H9 (cell line): ENCODE results near the gene PHACTR4. TPM values are rescaled to one million over a fixed set of nuclear protein-coding genes. Genes with fewer than 3 reads are reported as not detected.

ENCODE experiments used
- DNase-seq: peaks from one replicate; pipeline ENCODE4 v3.0.0-alpha.2; 2017
- H2AFZ ChIP-seq: one replicate; pipeline ENCODE4 v1.6.1; 2013; ENCODE audit warnings: mild to moderate bottlenecking, low read length, control low read depth, moderate library complexity
- H2AK5ac ChIP-seq: 2 replicates; pipeline ENCODE4 v1.6.1; 2013; ENCODE audit warnings: low read length, control low read depth, mixed read lengths; ENCODE audit not compliant: insufficient read length
- H2BK120ac ChIP-seq: one replicate; pipeline ENCODE4 v1.6.1; 2013; ENCODE audit warnings: low read depth, mild to moderate bottlenecking, low read length, control low read depth, inconsistent platforms; ENCODE audit not compliant: poor library complexity, severe bottlenecking
- H2BK12ac ChIP-seq: 2 replicates; pipeline ENCODE4 v1.6.1; 2013; ENCODE audit warnings: low read length, control low read depth, mixed read lengths, low read depth; ENCODE audit not compliant: insufficient read length
- H2BK15ac ChIP-seq: 2 replicates; pipeline ENCODE4 v1.6.1; 2013; ENCODE audit warnings: low read depth, low read length, control low read depth
- H2BK20ac ChIP-seq: one replicate; pipeline ENCODE4 v1.6.1; 2013; ENCODE audit warnings: low read depth, mild to moderate bottlenecking, low read length, control low read depth, inconsistent platforms; ENCODE audit not compliant: poor library complexity, severe bottlenecking
- H2BK5ac ChIP-seq: 2 replicates; pipeline ENCODE4 v1.6.1; 2013; ENCODE audit warnings: low read length, control low read depth, mixed read lengths; ENCODE audit not compliant: insufficient read length
- H3K14ac ChIP-seq: 2 replicates; pipeline ENCODE4 v1.6.1; 2013; ENCODE audit warnings: low read length, control low read depth; ENCODE audit not compliant: insufficient read depth
- H3K18ac ChIP-seq: 2 replicates; pipeline ENCODE4 v1.6.1; 2013; ENCODE audit warnings: low read depth, mild to moderate bottlenecking, mixed read lengths, low read length, control low read depth; ENCODE audit not compliant: insufficient read length
- H3K23ac ChIP-seq: 2 replicates; pipeline ENCODE4 v1.6.1; 2013; ENCODE audit warnings: low read length, control low read depth, mixed read lengths, low read depth; ENCODE audit not compliant: insufficient read length
- H3K23me2 ChIP-seq: 2 replicates; pipeline ENCODE4 v1.6.1; 2013; ENCODE audit warnings: low read depth, mild to moderate bottlenecking, mixed read lengths, low read length, control low read depth; ENCODE audit not compliant: insufficient read length, poor library complexity, severe bottlenecking
- H3K27ac ChIP-seq: 2 replicates; pipeline ENCODE4 v1.5.1; 2013; ENCODE audit warnings: low read length, control low read depth, mixed read lengths, low read depth; ENCODE audit not compliant: insufficient read length
- H3K27me3 ChIP-seq: 2 replicates; pipeline ENCODE4 v1.6.1; 2013; ENCODE audit warnings: low read length, control low read depth, inconsistent platforms; ENCODE audit not compliant: insufficient read depth
- H3K4ac ChIP-seq: 2 replicates; pipeline ENCODE4 v1.6.1; 2013; ENCODE audit warnings: low read depth, mild to moderate bottlenecking, control low read depth, inconsistent platforms, low read length, moderate library complexity
- H3K4me1 ChIP-seq: 2 replicates; pipeline ENCODE4 v1.6.1; 2013; ENCODE audit warnings: low read length, control low read depth, inconsistent platforms; ENCODE audit not compliant: insufficient read depth
- H3K4me2 ChIP-seq: 2 replicates; pipeline ENCODE4 v1.6.1; 2013; ENCODE audit warnings: low read length, control low read depth, mixed read lengths; ENCODE audit not compliant: insufficient read length, insufficient read depth
- H3K56ac ChIP-seq: 2 replicates; pipeline ENCODE4 v1.6.1; 2013; ENCODE audit warnings: low read depth, mild to moderate bottlenecking, mixed read lengths, low read length, control low read depth; ENCODE audit not compliant: insufficient read length
- H3K79me1 ChIP-seq: 2 replicates; pipeline ENCODE4 v1.6.1; 2013; ENCODE audit warnings: low read depth, mild to moderate bottlenecking, moderate library complexity, low read length, control low read depth, inconsistent platforms; ENCODE audit not compliant: insufficient read depth, poor library complexity, severe bottlenecking
- H3K79me2 ChIP-seq: 2 replicates; pipeline ENCODE4 v1.6.1; 2013; ENCODE audit warnings: low read length, control low read depth, inconsistent platforms; ENCODE audit not compliant: insufficient read depth
- H3K9ac ChIP-seq: 2 replicates; pipeline ENCODE4 v1.6.1; 2013; ENCODE audit warnings: low read length, control low read depth, mixed read lengths; ENCODE audit not compliant: insufficient read length; ENCODE audit errors: extremely low read depth
- H3K9me3 ChIP-seq: one replicate; pipeline ENCODE4 v1.6.1; 2013; ENCODE audit warnings: low read depth, low read length, inconsistent platforms; ENCODE audit not compliant: control insufficient read depth
- H3T11ph ChIP-seq: one replicate; pipeline ENCODE4 v1.6.1; 2013; ENCODE audit warnings: mild to moderate bottlenecking, low read length, control low read depth, inconsistent platforms
- H4K20me1 ChIP-seq: one replicate; pipeline ENCODE4 v1.6.1; 2013; ENCODE audit not compliant: control insufficient read depth, insufficient read length, insufficient read depth
- H4K5ac ChIP-seq: 2 replicates; pipeline ENCODE4 v1.6.1; 2013; ENCODE audit warnings: low read depth, mild to moderate bottlenecking, mixed read lengths, low read length, control low read depth; ENCODE audit not compliant: insufficient read length
- H4K8ac ChIP-seq: replicated peaks from 2 replicates; pipeline ENCODE4 v1.6.1; 2013; ENCODE audit warnings: low read length, control low read depth, mixed read lengths, low read depth; ENCODE audit not compliant: insufficient read length
- H4K91ac ChIP-seq: 2 replicates; pipeline ENCODE4 v1.6.1; 2013; ENCODE audit warnings: low read depth, mild to moderate bottlenecking, moderate library complexity, mixed read lengths, low read length, control low read depth; ENCODE audit not compliant: insufficient read length
- H3K27ac Mint-ChIP-seq, 3 experiments: 2 replicates in 2 of 3; 3 replicates in 1 of 3; pipeline ENCODE4 v1.8.0; 2020 to 2021; ENCODE audit warnings: mixed read lengths in 3 of 3, mild to moderate bottlenecking in 1 of 3, moderate library complexity in 1 of 3
- H3K27me3 Mint-ChIP-seq: 2 replicates; pipeline ENCODE4 v1.8.0; 2021; ENCODE audit warnings: low read depth, mild to moderate bottlenecking, moderate library complexity, mixed read lengths
- H3K36me3 Mint-ChIP-seq, 3 experiments: 2 replicates in 2 of 3; 3 replicates in 1 of 3; pipeline ENCODE4 v1.8.0; 2020 to 2021; ENCODE audit warnings: low read depth in 3 of 3, mixed read lengths in 3 of 3; ENCODE audit not compliant: insufficient read depth in 1 of 3
- H3K4me1 Mint-ChIP-seq, 2 experiments: 2 replicates each; pipeline ENCODE4 v1.8.0; 2020; ENCODE audit warnings: mixed read lengths in 2 of 2
- H3K4me3 Mint-ChIP-seq, 2 experiments: 2 replicates in 1 of 2; 3 replicates in 1 of 2; pipeline ENCODE4 v1.8.0; 2020 to 2021; ENCODE audit warnings: mild to moderate bottlenecking in 2 of 2, mixed read lengths in 2 of 2, moderate library complexity in 1 of 2
- H3K9me3 Mint-ChIP-seq, 2 experiments: 2 replicates in 1 of 2; 3 replicates in 1 of 2; pipeline ENCODE4 v1.8.0; 2020; ENCODE audit warnings: mild to moderate bottlenecking in 2 of 2, mixed read lengths in 2 of 2, moderate library complexity in 1 of 2
- WGBS: extraction: QIAGEN DNeasy Blood & Tissue Kit; methylation state at CpG from one replicate; pipeline ENCODE4 v1.1.7; 2013; ENCODE audit warnings: missing lambda C conversion rate, low lambda C conversion rate, mixed read lengths; ENCODE audit not compliant: insufficient read length; ENCODE audit errors: extremely low coverage; 5-methylcytosine and 5-hydroxymethylcytosine counted together
- total RNA-seq: library from RNA; stranded (reverse); gene quantifications from 2 replicates; pipeline ENCODE4 v1.2.1, GENCODE V29; 2021
- TF ChIP-seq, protein P1 (sequence below): fragments of 200-600 bp; sonication (generic); conservative IDR thresholded peaks from 3 replicates; pipeline ENCODE4 v1.8.0; 2021; ENCODE audit warnings: antibody characterized with exemption, mild to moderate bottlenecking

PHACTR4 gene
- total RNA-seq, 1 experiment from 2014 or later: 54.0 TPM

DNA sequence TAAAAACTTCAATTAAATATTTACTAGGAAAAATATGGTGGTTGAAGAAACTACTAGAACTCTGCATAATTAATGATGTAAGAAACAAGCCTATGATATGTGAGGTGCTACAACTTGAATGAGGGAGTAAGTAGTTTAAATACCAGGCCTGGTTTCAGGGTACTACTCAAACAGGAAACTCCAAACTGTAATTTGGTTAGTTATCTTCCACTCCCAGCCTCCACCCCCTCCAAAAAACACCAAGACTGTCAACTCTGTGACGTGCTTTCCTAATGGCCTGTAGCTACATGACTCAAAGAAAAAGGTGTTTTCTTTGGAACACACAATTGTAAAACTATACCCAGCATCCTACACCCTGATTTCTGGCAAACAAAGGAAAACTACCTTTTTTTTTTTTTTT, 80.4 kb downstream of the PHACTR4 start:
- no peaks in the 10 kb centered on the region for H3K27me3 ChIP-seq
- H3K79me2 ChIP-seq: no peaks in the 10 kb centered on the region
- no peak overlapping the region for H4K91ac ChIP-seq
- H3K14ac ChIP-seq: no peak overlapping the region
- no CpG with 5 or more reads among the region's 1 CpG for WGBS
- H3K4me1 ChIP-seq: no peaks in the 10 kb centered on the region
- Mint-ChIP-seq H3K4me1 (no peaks in the 10 kb centered on the region), H3K36me3 (peaks cover 2 to 12% (median 6%) of the 10 kb centered on the region in 3 experiments; a peak in 4 of 7 replicates), H3K4me3 (no peak overlapping the region), H3K27ac (peak overlapping the region in 2 of 3 experiments; percentile 63 to 86; a peak in 2 of 7 replicates), H3K27me3 (no peaks in the 10 kb centered on the region), H3K9me3 (no peaks in the 10 kb centered on the region)
- no peak for DNase-seq
- H3K79me1 ChIP-seq: no peaks in the 10 kb centered on the region
- H3K9ac ChIP-seq: no peak overlapping the region
- no peaks in the 10 kb centered on the region for H3K23me2 ChIP-seq
- no peak overlapping the region for H2BK120ac ChIP-seq
- no peaks in the 10 kb centered on the region for H3K9me3 ChIP-seq
- no peak overlapping the region for H3K56ac ChIP-seq
- H3K18ac ChIP-seq: no peak overlapping the region
- no peak overlapping the region for H3K27ac ChIP-seq
- H4K8ac ChIP-seq: no peak overlapping the region
- H3K4me2 ChIP-seq: no peak overlapping the region
- no peak overlapping the region for H3T11ph ChIP-seq
- H2AK5ac ChIP-seq: no peak overlapping the region
- TF ChIP-seq, protein P1, sequence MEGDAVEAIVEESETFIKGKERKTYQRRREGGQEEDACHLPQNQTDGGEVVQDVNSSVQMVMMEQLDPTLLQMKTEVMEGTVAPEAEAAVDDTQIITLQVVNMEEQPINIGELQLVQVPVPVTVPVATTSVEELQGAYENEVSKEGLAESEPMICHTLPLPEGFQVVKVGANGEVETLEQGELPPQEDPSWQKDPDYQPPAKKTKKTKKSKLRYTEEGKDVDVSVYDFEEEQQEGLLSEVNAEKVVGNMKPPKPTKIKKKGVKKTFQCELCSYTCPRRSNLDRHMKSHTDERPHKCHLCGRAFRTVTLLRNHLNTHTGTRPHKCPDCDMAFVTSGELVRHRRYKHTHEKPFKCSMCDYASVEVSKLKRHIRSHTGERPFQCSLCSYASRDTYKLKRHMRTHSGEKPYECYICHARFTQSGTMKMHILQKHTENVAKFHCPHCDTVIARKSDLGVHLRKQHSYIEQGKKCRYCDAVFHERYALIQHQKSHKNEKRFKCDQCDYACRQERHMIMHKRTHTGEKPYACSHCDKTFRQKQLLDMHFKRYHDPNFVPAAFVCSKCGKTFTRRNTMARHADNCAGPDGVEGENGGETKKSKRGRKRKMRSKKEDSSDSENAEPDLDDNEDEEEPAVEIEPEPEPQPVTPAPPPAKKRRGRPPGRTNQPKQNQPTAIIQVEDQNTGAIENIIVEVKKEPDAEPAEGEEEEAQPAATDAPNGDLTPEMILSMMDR: no peak
- no peaks in the 10 kb centered on the region for H4K20me1 ChIP-seq
- no peak overlapping the region for H3K4ac ChIP-seq
- no peak overlapping the region for H2BK12ac ChIP-seq
- no peak overlapping the region for H2AFZ ChIP-seq
- H4K5ac ChIP-seq: no peak overlapping the region
- H2BK5ac ChIP-seq: no peak overlapping the region
- no peak overlapping the region for H2BK20ac ChIP-seq
- no peak overlapping the region for H2BK15ac ChIP-seq
- no peak overlapping the region for H3K23ac ChIP-seq
